CD4-positive, alpha-beta T cell treated with Interleukin-4 for 4 hours (primary cell): ENCODE results near the gene SPATA13.

Experiments used
- DNase-seq: peaks from one replicate; pipeline ENCODE4 v3.0.0-alpha.2; 2020

Gene SPATA13

DNA sequence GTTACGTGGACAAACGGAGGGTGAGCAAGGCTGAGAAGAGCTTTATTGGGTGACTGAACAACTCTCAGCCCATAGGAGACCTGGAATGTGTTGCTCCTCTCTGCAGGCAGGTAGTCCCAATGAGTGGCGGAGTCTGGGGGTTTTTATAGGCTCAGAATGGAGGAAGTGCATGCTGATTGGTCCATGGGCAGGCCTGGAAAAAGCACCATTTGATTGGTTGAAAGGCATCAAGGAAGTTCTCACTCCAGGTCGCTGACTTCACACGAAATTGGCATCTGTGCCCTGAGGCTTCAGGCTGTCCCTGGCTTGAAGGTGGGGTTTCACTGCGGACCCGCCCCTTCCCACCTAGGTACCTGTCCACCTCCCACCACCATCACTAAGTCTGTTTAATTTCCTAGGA lies 65.4 kb downstream of the SPATA13 start:
- no peak for DNase-seq

DNA sequence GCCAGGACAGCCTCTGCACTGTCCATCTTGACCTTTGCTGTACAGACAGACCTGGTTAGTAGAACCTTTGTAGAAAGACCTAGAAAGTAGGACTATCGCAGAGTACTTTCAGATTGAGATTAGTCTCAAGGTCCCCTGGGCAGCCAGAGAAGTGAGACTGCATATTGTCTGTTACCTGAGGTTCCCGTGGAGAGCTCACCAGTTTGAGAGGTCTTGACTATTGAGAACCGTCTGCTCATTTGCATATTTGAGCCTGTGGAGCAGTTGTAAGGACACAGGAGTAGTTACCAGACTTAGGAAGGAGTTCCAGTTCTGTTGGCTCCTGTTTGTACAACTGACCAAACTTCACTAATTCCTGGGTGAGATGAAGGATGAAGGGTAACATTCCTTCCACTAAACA lies 66.2 kb downstream of the SPATA13 start:
- DNase-seq = no peak

DNA sequence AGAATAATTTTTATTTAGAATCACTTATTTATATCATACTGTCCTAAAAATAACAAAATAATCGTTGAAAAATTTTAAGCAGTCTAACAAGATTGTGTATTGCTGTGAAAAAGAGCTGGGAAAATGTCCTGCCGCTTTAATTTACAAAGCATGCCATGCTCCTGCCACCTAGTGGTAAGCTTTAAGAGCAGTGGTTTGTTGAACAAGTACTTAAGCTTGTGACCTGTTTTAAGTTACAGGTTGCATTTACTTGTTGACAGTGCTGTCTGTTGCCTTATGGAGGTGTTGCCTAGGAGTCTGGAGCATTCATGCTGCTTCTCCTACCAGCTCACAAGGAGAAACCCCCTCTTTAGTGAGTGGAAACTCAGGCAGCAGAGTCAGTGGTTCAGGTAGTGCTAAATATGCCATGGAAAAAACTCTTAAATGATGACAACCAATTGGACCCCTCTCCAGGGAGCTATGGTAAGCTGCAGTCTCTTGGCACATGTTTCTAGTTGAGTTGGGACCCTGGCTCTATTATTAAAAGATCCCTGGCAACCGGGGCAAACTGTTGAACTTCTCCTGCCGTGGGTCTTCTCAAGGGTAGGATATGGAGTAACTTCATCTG lies 68.4 kb downstream of the SPATA13 start:
- DNase-seq = peak; percentile 72

DNA sequence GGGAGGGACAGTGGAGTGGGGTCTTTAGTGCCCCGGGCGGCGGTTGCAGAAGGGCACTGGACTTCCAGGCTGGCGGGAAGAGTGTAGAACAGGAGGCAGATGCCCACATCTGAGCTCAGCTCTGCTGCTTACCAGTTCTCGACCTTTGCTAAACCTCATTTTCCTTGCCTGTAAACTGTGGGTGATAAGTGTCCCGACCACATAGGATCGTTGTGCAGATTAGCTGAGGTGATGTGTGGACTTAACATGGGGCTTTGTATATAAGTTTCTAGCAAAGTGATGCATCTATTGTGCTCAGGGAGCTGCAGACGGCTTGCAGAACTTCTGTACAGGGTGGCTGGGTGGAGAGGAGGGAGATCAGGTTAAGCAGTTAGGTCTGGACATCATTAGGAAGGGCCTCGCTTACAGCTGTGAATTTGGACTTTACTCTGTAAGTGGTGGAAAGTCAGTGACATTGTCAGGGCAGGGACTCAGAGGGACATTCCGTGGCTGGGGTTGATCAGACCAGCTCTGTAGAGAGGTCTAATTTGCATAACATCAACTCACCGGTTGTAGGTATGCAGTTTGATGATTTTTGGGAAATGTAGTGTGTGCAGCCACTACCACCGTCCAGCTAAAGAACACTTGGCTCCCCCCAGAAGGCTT lies 70.0 kb downstream of the SPATA13 start:
- peak; percentile 33 for DNase-seq

DNA sequence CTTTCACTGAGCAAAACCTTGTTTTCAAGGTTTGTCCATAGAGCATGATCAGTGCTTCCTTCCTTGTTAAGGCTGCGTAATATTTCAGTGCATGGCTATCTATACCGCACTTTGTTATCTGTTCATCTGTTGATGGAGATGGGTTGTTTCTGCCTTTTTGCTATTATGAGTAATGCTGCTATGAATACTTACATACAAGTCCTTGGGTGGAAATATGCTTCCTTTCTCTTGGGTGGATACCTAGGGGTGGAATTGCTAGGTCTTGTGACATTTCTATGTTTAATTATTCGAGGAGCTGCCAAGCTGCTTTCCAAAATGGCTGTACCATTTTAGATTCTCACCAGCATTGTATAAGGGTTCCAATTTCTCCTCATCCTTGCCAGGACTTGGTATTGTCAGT lies 70.9 kb downstream of the SPATA13 start:
- no peak for DNase-seq

DNA sequence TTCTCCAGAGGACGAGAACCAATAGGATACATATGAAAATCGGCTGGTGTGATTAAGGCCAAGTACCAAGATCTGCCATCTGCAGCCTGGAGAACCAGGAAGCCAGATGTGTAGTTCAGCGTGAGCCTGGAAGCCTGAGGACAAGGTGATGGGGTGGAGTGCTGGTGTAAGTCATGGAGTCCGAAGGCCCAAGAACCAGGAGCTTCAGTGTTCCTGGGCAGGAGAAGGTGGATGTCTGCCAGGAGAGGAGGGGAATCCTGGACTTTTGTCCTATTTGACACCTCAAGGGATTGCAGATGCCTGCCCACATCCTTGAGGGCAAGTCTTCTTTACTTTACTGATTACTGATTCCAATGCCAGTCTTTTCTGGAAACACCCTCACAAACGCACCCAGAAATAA lies 71.5 kb downstream of the SPATA13 start:
- DNase-seq = no peak

DNA sequence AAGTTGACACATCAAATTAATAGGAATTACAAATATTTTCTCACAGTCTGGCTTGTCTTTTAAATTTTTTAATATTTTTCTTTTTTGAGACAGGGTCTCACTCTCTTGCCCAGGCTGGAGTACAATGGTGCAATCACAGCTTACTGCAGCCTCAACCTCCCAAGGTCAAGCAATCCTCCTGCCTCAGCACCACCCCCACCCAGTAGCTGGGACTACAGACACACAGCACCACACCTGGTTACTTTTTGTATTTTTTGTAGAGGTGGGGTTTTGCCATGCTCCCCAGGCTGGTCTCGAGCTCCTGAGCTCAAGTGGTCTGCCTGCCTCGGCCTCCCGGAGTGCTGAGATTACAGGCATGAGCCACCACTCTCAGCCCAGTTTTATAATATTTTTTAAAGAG lies 72.0 kb downstream of the SPATA13 start:
- no peak for DNase-seq

DNA sequence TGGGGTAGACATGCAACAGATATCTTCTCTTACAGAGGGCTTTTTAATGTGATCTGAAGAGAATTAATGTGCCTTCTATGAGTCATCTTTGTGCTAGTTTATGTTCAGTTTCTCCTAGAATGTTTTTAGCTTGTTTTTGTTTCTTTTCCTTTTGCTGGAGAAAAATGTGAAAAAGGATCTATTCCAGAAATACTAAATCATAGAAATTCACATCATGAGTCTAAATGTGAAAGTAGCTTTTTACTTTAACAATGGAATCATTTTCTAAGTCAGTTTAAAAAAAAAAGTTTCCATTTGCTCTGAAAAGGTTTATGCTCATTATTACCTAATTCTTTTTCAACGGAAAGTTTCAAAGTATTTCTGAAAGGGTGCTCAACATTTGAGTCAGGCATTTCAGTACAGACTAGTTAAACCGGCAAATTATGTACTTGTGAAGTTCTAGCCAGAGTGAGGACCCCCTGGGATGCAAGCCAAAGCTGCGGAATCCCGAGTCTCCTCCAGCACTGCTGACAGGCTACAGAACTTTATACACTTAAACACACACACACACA lies 72.9 kb downstream of the SPATA13 start:
- no peak for DNase-seq

GRCh38 chr13:24234200-24234915 lies 73.8 kb downstream of the SPATA13 start:
- no peak for DNase-seq

- no peak for DNase-seq
These were observed 76.8 kb downstream of the SPATA13 start for GRCh38 chr13:24237356-24237755.

DNA sequence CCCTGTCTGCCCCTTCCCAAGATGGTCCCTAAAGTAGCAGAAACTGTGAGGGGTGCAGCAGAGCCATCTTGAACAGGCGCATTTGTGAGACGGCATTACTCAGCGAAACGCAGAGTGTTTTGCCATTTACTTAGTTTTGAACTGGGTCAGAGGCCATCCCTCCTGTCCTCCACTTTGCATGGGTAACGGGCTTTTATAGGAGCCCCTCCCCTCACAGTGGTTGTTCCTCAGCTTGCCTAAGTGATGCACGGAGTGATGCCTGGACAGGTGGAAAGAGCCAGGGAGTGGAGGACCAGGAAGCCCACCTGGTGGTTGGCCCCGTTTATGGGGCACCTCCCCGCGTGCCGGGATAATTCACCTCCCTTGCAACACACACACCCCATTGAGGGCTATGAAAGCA lies 80.8 kb downstream of the SPATA13 start:
- DNase-seq = no peak

DNA sequence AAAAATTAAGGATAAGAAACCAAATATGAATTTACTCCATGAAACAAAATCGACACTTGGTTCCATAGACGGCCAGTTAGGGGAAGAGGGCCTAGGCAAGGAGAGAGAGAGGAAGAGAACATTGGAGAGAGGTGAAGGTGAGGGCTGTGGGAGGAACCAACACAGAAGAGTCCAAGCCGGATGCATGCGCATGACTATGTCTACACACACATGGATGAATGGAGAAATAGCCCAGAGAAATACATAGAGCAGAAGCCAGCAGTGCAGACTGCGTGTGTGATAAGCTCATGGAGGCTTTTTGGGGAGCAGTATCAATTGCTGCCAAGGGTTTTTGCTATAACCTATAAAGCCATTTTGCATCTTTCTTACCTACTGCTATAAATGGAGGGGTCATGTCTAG lies 81.6 kb downstream of the SPATA13 start:
- DNase-seq = no peak

DNA sequence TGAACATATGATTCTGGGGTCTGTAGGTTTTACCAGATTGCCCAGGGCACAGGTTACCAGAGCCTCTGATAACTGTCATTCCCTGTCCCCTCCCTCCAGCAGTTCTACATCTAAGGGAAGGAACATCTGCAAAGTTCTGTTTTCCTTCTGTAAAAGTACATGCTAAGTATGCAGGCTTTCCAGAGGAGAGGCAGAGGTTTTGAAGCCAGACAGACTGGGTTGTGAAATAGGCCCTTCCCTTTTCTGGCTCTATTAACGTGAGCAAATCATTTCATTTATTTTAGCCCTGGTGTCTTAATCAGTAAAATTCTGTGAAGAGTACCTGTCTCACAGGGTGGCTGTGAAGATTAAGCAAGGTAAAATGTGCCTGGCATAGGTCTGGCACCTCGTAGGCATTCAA lies 82.8 kb downstream of the SPATA13 start:
- DNase-seq = no peak

DNA sequence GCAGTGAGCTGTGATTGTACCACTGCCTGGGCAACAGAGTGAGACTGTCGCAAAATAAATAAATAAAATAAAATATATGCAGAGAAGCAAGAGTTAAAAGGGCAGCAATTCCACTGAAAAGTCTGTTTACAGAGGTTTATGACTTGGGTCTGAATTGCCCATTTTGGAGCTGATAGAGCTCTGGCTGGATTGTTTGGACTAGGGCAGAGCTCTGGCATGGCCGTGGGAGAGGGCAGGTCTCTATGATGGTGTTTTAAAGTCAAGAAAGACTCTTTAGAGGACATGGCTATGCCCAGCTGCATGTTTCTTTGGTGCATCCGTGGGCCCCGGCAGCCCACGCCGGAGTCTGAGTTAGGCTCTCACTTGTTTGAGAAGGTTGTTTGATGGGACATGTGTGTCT lies 84.3 kb downstream of the SPATA13 start:
- no peak for DNase-seq

DNA sequence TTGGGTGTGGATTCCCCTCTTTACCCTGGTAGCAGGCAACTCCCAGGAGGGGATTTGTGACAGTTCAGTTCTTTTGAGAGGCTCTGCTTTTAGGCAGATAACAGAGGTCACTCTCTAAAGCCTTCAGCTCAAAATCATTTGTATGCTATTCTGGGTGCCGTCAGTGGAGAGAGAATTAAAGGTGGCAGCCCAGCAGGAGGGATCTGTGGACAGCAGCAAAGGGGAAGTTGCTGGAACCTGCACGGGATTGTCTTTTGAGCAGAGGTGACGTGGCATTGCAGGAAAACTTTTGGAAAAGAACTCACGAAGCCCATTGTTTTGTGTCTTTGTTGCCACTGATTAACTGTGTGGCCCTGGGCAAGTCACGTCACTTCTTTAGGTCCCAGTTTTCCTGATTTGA lies 86.5 kb downstream of the SPATA13 start:
- no peak for DNase-seq

GRCh38 chr13:24249624-24250023 lies 89.1 kb downstream of the SPATA13 start:
- DNase-seq = no peak

DNA sequence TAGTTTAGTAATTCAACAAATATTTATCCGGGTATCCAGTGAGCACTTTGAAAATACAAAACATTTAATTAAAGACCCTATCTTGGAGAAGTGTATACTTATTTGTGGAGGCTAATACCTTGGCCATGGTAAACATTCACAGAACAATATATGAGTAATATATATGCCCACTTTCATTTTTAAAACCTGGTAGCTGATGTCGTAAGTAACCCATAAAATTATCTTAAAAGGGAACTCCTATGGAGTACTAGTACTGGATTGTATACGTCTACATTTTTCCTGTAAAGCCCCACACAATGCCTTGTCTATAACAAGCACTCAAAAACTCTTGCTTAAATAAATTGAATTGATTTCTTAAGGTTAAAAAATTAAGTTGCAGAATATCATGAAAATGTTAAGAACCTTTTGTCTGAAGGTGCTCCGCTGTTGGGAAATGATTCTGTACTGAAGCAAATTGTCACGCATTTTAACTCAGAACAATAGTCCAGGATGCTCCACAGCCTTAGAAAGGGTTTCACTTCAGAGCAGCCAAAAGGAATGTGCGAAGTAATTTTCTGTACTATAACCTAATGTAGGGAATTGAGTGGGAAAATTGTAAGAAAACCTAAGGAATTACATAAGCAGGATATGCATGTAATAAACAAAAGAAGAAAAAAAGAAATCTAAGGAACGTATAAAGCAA lies 90.0 kb downstream of the SPATA13 start:
- no peak for DNase-seq

- peak; percentile 94 for DNase-seq
These were observed 91.0 kb downstream of the SPATA13 start for GRCh38 chr13:24251525-24251924.

GRCh38 chr13:24252136-24252535 lies 91.6 kb downstream of the SPATA13 start:
- DNase-seq = peak; percentile 68

- DNase-seq = peak; percentile 31
These were observed 93.1 kb downstream of the SPATA13 start for GRCh38 chr13:24253520-24254145.

GRCh38 chr13:24254146-24254841 lies 93.8 kb downstream of the SPATA13 start:
- peak; percentile 89 for DNase-seq

- DNase-seq = no peak
These were observed 97.0 kb downstream of the SPATA13 start for GRCh38 chr13:24257497-24257896.
